GM18499 (cell line): ENCODE measurements around the gene ZNF511.

Experiments
- ATAC-seq: cut with Tn5 transposase; IDR thresholded peaks from one replicate; pipeline ENCODE4 v1.9.1; 2021; ENCODE audit warnings: moderate number of reproducible peaks; ENCODE audit not compliant: insufficient read depth, unreplicated experiment

The ZNF511 gene

DNA sequence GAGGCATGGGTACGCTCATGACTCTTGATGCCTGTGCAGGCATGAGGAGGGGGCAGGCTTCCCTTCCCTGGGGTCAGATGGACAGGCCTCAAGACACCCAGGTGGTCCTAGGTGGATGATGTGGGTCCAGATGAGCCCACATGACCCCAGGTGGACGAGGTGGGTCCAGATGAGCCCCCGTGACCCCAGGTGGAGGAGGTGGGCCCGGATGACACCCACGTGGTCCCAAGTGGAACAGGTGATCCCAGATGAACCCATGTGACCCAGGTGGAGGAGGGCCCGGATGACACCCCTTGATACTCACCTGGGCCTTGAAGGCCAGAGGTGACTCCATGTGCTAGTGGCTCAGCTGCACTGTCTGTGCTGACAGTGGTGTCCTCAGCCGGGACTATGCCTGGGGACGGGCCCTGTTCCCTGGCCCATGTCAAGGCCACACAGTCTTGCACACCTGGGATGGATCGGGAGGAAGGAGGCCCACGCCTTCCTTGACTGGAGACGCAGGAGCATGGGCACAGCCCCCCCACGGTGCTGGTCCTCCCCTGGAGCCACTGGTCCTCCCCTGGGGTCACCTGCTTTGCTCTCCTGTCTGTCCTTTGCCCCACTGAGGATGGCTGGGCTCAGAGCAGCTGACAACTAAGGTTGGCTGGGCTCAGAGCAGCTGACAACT, 41.7 kb downstream of the ZNF511 start:
- no peak for ATAC-seq

DNA sequence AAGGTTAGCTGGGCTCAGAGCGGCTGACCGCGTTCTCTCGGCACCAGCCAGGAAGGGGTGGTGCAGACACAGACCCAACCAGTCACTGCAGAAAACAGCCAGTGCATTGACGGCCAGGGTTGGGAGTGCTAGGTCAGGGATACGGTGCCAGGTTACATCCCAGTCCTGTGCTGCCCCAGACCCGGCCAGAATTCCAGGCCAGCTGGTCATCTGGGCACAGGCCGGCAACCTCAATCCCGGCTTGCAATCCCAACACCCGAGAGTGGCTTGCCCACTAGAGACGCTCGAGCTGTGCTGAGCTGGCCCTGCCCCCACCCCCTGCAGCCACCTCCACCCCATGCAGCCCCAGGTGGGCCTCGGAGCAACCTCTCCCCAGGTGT, 42.2 kb downstream of the ZNF511 start:
- no peak for ATAC-seq

DNA sequence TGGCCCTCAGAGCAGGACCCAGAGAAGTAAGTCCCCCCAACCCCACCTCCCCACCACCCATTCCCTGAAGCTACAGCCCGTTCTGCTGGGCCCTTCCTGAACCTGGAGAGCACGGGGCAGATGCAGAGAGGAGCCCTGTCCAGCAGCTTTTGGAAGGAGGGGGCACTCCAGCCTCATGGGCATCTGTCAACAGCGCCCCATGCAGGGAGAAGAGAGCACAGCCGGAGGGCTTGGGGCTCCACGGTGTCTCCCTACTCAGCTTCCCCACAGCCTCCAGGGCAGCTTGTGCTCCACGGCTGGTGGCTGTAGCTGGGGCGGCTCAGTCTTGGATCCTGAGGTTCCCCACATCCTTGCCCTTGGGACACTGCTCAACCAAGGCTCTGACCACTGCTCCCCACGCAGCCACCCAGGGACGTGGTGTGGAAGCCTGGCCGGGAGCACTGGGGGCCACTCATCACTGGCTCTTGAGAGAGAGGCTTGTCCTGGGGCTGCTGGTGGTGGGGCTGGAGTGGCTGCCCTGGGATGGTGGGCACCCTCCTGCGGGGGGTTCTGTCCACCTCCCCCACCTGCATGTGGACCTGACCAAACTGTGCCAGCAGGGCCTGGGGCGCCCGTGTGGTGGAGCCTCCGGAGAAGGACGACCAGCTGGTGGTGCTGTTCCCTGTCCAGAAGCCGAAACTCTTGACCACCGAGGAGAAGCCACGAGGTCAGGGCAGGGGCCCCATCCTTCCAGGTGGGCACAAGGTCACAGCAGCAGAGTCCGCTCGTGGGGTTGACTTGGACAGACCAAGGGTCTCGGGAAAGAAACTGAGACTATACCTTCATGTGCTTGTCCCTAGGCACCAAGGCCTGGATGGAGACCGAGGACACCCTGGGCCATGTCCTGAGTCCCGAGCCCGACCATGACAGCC, 42.9 kb downstream of the ZNF511 start:
- ATAC-seq, result no peak

DNA sequence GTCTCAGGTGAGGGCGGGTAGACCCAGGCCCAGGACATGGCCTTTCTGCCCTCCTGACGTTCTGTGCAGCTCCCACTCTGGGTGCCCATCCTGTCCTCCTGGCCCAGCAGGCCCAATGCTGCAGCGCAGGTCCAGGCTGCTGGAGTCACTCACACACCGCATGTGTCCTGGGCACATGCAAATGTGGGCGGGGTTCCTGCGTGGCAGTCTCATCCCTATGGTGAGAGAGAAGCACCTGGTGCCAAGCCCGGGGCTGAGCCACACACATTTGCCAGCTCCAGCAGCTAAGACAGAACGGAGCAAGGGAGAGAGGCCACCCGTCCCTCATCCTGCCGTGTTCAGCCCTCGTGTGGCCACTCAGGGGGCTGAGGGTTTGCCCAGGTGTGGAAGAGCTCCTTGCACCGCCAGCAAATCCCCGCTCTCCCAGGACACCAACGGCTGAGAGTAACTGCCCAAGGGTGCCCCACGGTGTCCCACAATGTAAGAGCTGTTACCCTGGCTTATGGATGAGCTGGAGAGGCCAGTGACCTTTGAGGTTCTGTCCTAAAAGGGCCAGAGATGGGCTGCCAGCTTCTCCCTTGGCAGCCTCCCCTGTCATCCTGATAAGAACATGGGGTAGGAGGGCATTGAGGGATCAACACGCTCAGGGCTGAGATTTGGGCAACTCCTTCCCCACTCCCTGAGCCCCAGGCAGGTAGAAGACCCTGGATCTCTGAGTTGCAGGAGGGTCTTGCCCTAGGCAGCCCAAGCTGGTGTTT, 44.7 kb downstream of the ZNF511 start:
- ATAC-seq, result no peak

DNA sequence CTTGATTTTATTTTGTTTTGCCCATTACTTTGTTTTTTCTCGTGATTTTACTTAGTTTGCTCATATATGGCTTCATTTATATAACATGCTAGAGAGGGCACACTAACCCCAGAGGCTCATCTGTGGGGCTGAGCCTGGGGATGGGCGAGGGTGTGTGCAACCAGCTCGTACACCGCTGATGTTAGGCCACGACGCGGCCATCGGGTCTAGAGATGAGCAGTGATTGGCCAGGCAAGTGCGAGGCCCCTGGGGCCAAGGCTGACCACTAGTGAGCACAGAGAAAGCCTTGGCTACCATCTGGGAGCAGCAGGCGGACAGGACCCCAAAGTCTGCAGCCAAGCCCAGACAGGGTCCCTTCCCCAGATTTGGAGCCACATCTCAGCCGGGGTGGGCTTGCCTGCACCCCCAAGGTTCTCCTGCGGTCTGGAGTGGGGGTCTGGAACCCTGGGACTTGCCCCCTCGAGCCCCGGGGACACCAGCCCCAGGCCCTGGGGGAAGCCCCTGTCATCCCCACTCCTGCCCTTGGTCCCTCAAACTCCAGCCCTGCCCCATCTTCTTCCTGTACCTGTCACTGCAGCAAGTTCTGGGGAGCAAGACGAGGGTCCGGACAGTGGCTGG, 45.4 kb downstream of the ZNF511 start:
- ATAC-seq, result no peak

DNA sequence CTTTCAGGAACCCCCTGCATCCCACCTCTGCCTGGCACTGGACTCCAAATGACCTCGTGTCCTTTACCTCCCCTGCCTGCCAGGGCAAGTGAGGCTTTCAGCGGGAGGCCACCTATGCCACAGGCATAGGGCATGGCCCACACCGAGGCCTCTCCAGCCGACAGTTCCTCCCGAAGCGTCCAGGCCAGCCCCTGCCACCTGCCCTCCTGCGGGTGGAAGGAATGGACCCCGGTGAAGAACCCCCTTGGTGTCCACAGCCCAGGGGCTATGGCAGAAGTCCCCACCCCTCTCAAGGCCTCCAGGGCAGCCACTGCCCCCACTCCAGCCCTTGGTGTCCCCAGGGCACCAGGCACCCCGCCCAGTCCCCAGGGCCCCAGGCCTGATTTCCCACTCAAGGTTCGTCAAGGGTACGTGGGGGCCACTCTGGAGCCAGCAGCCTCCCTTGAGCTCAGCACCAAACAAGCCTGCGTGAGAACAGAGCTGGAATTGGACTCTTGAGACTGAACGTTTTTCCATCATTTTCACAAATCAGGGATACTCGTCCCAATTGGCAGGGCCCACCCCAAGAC, 46.0 kb downstream of the ZNF511 start:
- no peak for ATAC-seq

DNA sequence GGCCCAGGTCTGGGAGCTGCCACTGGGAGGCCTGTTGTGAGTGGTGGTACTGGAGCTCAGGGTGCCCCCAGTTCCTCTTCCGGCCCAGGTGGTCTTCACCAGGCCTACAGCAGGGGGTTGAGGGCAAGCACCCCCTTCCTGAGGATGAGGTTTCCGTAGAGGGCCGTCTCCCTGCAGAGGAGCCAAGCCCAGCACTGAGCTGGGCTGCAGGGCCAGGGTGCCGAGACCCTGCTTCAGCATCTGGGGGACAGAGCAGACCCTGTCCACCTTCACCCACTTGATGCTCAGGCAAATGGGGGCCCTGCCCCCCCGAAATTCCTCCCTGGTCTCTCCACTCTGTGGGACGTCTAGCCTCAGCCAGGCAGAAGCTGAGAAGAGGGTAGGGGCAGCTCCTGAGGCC, 46.6 kb downstream of the ZNF511 start:
- no peak for ATAC-seq

DNA sequence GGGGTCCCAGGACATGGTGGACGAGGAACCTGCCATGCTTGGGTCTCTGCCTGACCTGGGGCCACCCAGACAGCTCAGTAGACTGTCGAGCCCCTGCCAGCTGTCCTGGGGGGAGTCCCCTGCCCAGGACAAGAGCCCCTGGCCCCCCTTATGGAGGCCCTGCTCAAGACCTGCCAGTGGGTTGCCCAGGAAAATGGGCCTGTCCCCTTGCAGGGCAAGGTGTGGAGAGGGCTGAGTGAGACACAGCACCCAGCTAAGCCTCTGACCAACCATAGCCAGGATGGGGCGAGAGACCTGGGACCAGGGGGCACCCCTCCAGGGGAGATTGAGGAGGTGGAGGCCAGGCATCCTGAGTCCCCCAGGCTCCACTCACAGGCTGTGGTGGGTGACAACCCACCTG, 47.3 kb downstream of the ZNF511 start:
- ATAC-seq, result no peak

DNA sequence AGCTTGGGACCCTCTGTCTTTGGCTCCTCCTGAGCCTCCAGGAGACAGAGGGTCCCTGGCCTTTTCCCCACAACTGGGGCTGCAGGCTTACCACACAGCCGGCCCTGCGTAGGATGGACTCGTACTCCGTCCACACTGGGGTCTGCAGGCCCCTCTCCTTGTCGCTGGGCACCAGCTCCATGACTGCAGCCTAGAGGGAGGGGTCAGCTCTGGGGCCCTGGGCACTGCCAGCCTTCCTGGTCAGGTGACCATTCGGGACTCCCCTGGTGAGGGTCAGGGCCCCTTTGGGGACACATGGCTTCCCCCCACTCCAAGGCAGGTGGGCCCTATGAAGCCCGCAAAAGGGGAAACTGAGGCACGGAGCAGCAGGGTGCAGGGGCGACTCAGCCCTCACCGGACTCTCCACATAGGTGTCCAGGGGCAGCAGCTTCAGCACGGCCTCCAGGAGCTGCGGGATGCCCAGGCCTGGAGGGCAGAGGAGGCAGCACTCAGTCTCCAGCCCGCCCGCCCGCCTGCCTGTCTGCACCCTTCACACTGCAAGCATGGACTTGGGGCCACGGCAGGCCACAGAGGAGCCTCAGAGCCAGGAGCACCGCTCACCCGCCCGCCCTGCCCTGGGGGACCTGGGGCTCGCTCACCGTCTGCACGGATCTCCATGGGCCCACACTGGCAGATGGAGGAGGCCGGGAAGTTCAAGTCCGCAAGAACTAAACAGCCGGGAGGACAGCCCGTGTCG, 48.0 kb downstream of the ZNF511 start:
- no peak for ATAC-seq

DNA sequence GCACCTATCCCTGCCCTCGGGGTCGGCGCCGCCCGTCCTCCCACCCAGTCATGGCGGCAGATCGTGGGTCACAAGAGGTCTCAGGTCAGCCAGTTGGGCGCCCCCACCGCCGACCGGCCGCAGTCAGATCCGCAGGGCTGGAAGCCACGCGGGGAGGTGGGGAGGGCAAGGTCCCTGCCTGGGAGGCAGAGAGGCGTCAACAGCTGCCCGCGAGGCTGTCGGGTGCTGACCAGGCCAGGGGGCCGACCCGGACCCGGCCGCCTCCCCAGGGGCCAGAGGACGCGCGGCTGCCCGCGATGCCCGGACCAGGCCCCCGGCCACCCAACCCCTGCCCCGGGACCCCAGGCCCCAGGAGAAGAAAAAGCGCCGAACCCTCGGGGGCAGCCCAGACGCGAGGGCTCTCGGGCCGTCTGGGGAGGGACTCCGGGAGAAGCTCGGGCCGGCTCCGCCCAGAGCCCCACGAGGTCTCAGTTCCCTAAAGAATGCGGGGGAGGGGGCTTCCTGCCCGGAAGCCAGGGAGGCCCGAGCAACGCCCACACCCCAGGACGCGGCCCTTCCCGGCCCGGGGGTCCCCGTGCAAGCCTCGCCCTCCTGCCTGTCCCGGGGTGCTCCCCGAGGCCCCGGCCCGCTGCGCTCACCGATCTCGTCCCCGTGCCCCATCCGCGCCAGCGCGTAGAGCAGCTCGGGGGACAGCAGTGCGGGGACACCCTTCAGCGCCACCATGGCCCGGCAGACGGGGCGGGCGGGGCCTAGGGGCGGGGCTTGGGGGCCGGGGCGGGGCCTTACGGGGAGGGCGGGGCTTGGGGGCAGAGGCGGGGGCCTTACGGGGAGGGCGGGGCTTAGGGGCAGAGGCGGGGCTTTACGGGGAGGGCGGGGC, 48.8 kb downstream of the ZNF511 start, which contains the start of gene FUOM:
Gene FUOM, minus strand, starts transcription at position 735 of the 877 bp plus-strand sequence. Its CDS starts 12 bp downstream, at position 723.
- no peak for ATAC-seq

DNA sequence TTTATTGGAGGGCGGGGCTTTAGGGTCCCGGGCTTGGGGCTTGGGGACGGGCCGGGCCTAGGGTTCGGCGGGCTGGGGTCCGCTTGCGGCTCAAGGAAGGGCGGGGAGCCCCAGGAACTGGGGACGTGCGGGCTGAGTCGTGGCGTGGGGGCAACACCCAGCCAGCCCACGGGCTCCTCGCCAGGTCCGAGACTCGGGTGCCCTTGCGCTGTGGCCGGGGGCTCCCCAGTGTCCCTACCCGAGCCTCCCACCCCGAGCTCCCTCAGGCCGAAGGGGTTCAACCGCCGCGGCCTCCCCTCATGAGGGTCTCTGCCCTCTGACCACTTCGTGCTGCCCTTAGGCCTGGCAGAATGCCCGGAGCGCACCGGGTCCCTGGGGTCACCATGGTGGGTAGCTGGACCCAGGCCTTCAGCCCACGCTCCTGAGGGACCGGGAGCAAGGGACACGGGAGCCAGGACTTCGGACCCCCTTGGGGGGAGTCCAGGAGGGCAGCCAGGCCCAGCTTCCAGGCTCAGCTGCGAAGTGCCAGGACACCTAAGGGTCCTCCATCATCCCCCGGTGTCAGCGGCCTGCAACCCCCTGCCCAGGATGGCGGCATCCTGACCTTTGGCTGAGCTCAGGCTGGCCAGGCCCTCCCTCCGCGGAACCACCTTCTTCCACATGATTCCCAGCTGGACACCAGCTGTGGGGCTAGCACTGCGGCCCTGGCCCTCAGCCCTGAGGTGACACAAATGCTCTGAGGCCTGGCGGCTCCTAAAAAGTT, 49.6 kb downstream of the ZNF511 start:
- no peak for ATAC-seq

DNA sequence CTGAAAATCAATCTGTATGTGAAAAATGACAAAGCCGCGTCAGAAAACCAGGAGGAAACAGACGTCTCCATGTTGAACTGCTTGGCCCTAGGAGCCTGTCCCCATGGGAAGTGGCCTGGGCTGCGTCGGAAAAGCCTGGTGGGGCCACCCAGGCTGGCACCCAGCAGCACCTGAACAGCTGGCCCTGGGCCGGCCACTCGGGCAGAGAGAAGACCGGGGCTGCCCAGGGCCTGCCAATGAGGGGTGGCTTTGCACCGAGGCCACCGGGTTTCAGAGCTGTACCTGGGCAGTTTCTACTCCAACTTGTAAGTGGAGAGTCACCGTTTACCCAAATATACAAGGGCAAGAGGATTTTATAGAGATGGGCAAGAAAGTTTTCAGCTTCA, 50.2 kb downstream of the ZNF511 start:
- ATAC-seq, result no peak

DNA sequence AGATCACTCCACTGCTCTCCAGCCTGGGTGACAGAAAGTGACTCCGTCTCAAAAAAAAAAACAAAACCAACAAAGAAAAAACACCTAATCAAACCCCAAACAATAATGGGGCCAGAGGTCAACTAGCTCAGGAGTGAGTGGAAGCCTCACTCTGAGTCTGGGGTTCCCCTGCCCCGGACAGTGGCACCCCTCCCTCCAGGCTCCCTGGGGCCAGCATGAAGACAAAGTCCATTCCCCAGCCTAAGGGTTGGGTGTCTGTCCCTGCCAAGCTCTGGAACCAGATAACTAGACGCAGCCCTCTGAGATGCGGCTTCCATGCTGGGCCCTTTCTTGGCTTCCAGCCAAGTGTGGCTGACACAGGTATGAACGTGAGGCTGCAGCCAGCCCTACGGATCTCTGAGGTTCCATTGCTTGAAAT, 50.8 kb downstream of the ZNF511 start:
- ATAC-seq, result no peak

DNA sequence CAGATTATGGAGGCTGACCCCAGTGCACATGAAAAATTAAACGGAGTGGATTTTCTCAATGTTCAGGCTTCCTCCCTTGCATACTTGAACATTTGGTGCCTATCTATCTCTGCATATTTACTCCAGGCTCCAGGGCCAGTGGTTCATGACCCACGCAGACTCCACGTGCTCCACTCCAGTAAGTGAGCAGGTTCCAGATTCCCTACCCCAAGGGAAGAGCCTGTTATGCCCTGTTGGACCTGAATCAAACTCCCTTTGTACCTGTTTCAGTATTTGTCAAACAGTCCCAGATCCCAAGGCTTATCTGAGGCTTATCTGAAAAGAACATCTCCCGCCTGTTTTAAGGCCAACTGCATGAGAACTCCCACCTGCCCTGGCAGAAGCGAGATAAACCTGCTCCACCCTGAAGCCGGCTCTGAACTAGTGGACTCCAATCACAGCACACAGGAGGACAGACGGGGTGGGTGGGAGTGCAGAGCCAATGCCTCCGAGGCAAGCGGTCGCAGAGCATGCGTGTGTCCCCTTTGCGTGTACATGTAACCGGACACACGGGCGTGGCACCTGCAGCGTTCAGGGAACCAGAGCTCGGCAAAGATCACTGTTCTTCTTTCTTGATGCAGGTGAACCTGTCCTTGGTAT, 51.4 kb downstream of the ZNF511 start:
- no peak for ATAC-seq

DNA sequence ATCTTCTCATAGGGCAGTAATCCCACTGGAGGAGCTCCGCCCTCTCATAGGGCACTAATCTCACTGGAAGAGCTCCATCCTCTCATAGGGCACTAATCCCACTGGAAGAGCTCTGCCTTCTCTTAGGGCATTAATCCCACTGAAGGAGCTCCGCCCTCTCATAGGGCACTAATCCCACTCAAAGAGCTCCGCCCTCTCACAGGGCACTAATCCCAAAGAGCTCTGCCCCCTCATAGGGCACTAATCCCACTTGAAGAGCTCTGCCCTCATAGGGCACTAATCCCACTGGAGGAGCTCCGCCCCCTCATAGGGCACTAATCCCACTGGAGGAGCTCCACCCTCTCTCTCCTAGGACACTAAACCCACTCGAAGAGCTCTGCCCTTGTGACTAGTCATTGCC, 52.5 kb downstream of the ZNF511 start:
- no peak for ATAC-seq

DNA sequence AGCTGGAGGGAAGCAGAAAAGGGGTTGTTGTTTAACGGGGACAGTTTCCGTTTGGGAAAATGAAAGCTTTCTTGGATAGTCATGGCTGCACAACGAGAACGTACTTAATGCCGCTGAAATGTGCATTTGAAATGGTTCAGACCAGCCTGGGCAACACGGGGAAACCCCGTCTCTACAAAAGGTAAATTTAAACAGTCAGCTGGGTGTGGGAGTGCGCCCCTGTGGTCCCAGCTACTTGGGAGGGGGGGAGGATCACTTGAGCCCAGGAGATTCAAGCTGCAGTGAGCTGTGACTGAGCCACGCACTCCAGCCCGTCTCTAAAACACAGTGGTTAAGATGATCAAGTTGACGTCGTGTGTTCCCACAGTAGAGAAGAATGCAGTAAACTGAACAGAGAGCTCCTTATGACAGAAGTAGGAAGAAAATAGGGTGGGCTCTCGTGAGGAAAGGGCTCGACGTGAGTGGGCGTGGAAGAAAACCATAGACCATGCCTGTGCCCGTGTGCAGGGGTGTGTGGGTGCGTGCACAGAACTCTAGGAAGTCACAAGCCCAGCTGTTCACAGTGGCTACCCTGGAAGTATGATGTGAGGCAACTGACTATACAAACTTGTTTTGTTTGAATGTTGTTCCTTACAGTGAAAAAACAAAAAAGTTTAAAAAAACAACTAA, 53.2 kb downstream of the ZNF511 start:
- ATAC-seq, result no peak
